ENCODE measurements around the gene WDR27. TPM values are rescaled to one million over a fixed set of nuclear protein-coding genes. Genes with fewer than 3 reads are reported as not detected.

The WDR27 gene
- total and polyA plus RNA-seq, 10 donors = 17.6 to 69.5 (median 45.7) TPM

GRCh38 chr6:169417101-169417500 is 284.7 kb downstream of the WDR27 start:
- WGBS, 5 donors = 77 to 89% (median 85%) methylated on average over 1 of the region's 1 CpG
- Histone ChIP-seq H3K9me3 (peaks cover 0 to 34% (median 23%) of the 10 kb centered on the region in 8 donors), H3K4me3 (no peak overlapping the region), H3K27ac (no peak overlapping the region), H3K4me1 (no peaks in the 10 kb centered on the region), H3K27me3 (replicated peaks in 1 of 7) (no peaks in the 10 kb centered on the region), H3K36me3 (no peaks in the 10 kb centered on the region)
- intact Hi-C loops (cut with DNase I; ENCODE audit: low total_unique reads) = no loop called here
- TF ChIP-seq POLR2AphosphoS5 (IDR thresholded peaks at IDR 0.05) = no peak
- TF ChIP-seq CTCF (IDR thresholded peaks at IDR 0.05 in 8 of 11, conservative IDR thresholded peaks at IDR 0.05 in 3 of 11) = no peak
- no peak for TF ChIP-seq POLR2A (IDR thresholded peaks at IDR 0.05)
- DNase-seq = no peak

GRCh38 chr6:169416249-169416648 is 285.6 kb downstream of the WDR27 start:
- H3K9me3 ChIP-seq = peaks cover 0 to 34% (median 23%) of the 10 kb centered on the region in 8 donors
- H3K4me3 ChIP-seq = no peak overlapping the region
- no peaks in the 10 kb centered on the region for H3K4me1 ChIP-seq
- H3K36me3 ChIP-seq = no peaks in the 10 kb centered on the region
- intact Hi-C loops (cut with DNase I; ENCODE audit: low total_unique reads) = no loop called here
- no peak for TF ChIP-seq POLR2AphosphoS5 (IDR thresholded peaks at IDR 0.05)
- H3K27ac ChIP-seq = no peak overlapping the region
- DNase-seq = no peak
- no peaks in the 10 kb centered on the region for H3K27me3 ChIP-seq (replicated peaks in 1 of 7)
- WGBS, 5 donors = 84 to 95% (median 89%) methylated on average over 3 of the region's 3 CpGs

- 86 to 97% (median 89%) methylated on average over 4 of the region's 4 CpGs for WGBS, 5 donors
- intact Hi-C loops (cut with DNase I; ENCODE audit: low total_unique reads) = no loop called here
- TF ChIP-seq POLR2A (IDR thresholded peaks at IDR 0.05) = no peak
- no peak for TF ChIP-seq CTCF (IDR thresholded peaks at IDR 0.05 in 8 of 11, conservative IDR thresholded peaks at IDR 0.05 in 3 of 11)
- no peak for TF ChIP-seq POLR2AphosphoS5 (IDR thresholded peaks at IDR 0.05)
These were observed 286.6 kb downstream of the WDR27 start for GRCh38 chr6:169415179-169415578.

GRCh38 chr6:169411722-169412121 is 290.1 kb downstream of the WDR27 start:
- no peak for DNase-seq
- Histone ChIP-seq H3K36me3 (no peaks in the 10 kb centered on the region), H3K27ac (no peak overlapping the region), H3K4me3 (no peak overlapping the region), H3K9me3 (peaks cover 0 to 40% (median 23%) of the 10 kb centered on the region in 8 donors), H3K4me1 (peaks cover 0 to 3% (median 0%) of the 10 kb centered on the region in 6 donors), H3K27me3 (replicated peaks in 1 of 7) (no peaks in the 10 kb centered on the region)
- intact Hi-C loops (cut with DNase I; ENCODE audit: low total_unique reads) = no loop called here
- TF ChIP-seq CTCF (IDR thresholded peaks at IDR 0.05 in 8 of 11, conservative IDR thresholded peaks at IDR 0.05 in 3 of 11) = no peak
- TF ChIP-seq POLR2A (IDR thresholded peaks at IDR 0.05) = no peak
- no peak for TF ChIP-seq POLR2AphosphoS5 (IDR thresholded peaks at IDR 0.05)
- 80 to 90% (median 81%) methylated on average over 2 to 5 of the region's 5 CpGs for WGBS, 5 donors

More at GRCh38 chr6:169415179-169415578, 286.6 kb downstream of the WDR27 start:
- no peak overlapping the region for H3K27ac ChIP-seq
- no peaks in the 10 kb centered on the region for H3K27me3 ChIP-seq (replicated peaks in 1 of 7)
- no peak overlapping the region for H3K4me3 ChIP-seq
- no peak for DNase-seq
- H3K9me3 ChIP-seq = peaks cover 0 to 34% (median 23%) of the 10 kb centered on the region in 8 donors
- H3K4me1 ChIP-seq = no peaks in the 10 kb centered on the region
- no peaks in the 10 kb centered on the region for H3K36me3 ChIP-seq

GRCh38 chr6:169411296-169411695 is 290.5 kb downstream of the WDR27 start:
- peaks cover 0 to 3% (median 0%) of the 10 kb centered on the region in 6 donors for H3K4me1 ChIP-seq
- no peak overlapping the region for H3K4me3 ChIP-seq
- intact Hi-C loops (cut with DNase I; ENCODE audit: low total_unique reads) = no loop called here
- H3K9me3 ChIP-seq = peaks cover 0 to 37% (median 23%) of the 10 kb centered on the region in 8 donors
- 84 to 95% (median 89%) methylated on average over 9 of the region's 9 CpGs for WGBS, 5 donors
- H3K27me3 ChIP-seq (replicated peaks in 1 of 7) = no peaks in the 10 kb centered on the region
- no peak overlapping the region for H3K27ac ChIP-seq
- no peak for TF ChIP-seq CTCF (IDR thresholded peaks at IDR 0.05 in 8 of 11, conservative IDR thresholded peaks at IDR 0.05 in 3 of 11)
- TF ChIP-seq POLR2AphosphoS5 (IDR thresholded peaks at IDR 0.05) = no peak
- TF ChIP-seq POLR2A (IDR thresholded peaks at IDR 0.05) = no peak
- H3K36me3 ChIP-seq = no peaks in the 10 kb centered on the region
- no peak for DNase-seq

All from spleen (tissue), 11 donors.